GM12892 (cell line): ENCODE measurements around the gene SLC24A3.

Experiments
- DNase-seq: peaks from one replicate; pipeline ENCODE4 v3.0.0; 2011; ENCODE audit not compliant: insufficient read length
- FAIRE-seq: peaks from 2 replicates; lab custom pipeline; 2011; peaks lifted over from hg19 to GRCh38; lab: Jason Lieb, UNC
- POLR2A ChIP-seq: IDR thresholded peaks from 2 replicates; pipeline ENCODE4 v1.6.1; 2011; ENCODE audit warnings: low read depth, low read length, control low read depth
- POLR2AphosphoS5 ChIP-seq: IDR thresholded peaks from 2 replicates; pipeline ENCODE4 v1.6.1; 2011; ENCODE audit warnings: low read depth, low read length, control low read depth
- TAF1 ChIP-seq: IDR thresholded peaks from 2 replicates; pipeline ENCODE4 v1.6.1; 2011; ENCODE audit warnings: low read depth, mild to moderate bottlenecking, control low read depth, low read length, borderline replicate concordance

The SLC24A3 gene

DNA sequence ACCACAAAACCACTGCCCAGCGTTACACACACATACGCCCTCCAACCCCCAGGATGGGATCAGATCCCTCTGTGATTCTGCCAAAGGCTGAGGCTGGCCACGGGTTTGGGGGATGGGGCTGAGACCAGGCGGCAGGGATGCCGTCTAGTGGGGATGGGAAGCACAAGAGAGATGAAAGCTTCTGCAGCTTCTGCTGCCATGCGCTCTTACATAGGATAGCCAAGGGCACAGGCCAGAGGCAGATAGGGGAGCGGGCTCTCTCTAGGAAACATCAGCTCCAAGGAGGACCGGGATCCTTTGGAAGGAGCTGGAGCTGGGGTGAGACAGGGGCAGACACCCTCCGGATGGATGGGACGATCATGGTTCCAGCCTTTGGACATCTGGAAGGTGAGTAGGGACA lies 526.9 kb downstream of the SLC24A3 start:
- TF ChIP-seq TAF1 (no peak), POLR2AphosphoS5 (no peak), POLR2A (no peak)
- DNase-seq (no peak), FAIRE-seq (no peak)

DNA sequence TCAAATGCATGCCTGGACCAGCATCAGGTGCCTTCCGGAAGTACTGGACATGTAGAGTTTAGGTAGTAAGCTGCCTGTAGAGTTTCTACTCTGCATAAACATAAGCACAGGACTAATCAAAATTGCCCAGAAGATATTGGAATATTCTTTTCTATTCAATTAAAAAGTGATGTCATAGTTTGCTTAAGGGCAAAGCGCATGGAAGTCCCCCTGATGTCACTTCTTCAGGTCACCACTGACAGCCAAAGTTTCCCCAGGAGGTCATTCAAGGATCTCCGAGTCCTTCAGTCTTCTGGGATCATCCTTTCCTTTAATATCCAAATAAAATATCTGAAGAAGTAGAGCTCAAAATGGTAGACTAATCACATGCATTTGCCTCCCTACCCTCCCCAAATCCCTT lies 528.1 kb downstream of the SLC24A3 start:
- DNase-seq (no peak), FAIRE-seq (no peak)
- TF ChIP-seq TAF1 (no peak), POLR2AphosphoS5 (no peak), POLR2A (no peak)

DNA sequence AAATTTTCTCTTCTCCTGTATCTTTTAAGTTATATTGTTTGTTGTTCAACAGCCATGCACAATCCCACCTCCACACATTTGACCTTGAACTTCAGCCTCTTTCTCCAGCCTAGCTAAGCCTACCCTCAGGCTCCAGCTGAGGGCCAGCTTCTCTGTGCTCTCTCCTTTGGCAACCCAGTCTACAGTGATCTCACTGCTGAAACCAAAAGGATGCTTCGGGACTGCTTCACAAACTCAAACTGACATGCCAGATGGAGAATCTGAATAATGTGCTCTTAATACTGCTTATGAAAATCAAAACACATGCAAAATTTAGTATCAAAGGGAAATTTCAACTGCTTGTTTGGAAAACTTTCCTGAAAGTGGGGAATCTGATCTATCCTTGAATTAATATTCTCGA lies 529.5 kb downstream of the SLC24A3 start:
- FAIRE-seq, result no peak
- TF ChIP-seq POLR2AphosphoS5 (no peak), TAF1 (no peak), POLR2A (no peak)
- no peak for DNase-seq

DNA sequence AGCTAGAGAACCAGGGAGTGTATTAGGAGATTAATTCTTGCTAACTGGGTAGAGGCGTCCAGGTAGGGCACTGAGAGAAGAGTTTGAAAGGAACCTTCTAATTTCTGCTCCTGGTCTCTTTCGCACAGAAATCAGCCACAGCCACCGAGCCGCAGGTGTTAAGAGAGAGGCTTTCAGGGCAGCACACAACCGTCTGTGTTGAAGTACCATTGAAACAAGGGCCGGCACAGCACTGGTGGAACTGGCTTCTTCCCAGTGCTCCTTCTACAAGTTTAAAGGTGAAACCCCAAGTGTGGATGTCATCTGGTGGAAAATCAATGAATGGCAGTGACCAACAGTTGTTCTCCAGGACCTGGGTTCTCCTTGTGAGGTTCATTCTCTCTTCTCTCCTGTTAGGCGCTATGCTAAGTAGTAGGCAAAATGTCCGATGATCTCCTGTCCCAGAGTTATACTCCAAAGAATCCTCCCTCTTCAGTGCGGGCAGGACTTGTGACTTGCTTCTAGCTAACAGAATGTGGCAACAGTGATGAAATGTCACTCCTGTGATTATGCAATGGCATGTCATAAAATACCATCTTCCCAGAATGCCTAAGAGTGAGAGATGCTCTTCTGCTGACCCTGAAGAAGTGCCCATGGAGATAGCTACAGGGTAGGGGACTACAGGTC lies 530.7 kb downstream of the SLC24A3 start:
- DNase-seq, result no peak
- TF ChIP-seq POLR2AphosphoS5 (no peak), POLR2A (no peak), TAF1 (no peak)
- FAIRE-seq, result no peak

DNA sequence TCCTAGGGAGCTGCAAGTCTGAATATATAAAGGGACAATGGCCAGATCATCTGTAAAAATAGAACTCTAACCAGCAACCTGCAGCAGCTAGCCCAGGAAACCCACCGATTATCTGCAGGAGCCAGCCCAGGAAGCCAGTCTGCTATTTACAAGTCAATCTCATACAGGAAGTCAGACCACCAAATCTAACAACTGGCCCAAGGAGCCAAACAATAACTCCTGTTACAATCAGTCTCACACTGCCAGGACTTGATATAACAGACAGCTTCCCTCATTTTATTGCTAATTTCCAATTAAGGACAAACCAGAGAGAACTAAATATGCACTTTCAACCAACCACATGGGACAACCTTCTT lies 531.2 kb downstream of the SLC24A3 start:
- no peak for TF ChIP-seq TAF1
- TF ChIP-seq POLR2AphosphoS5, result no peak
- TF ChIP-seq POLR2A, result no peak
- DNase-seq (no peak), FAIRE-seq (no peak)

DNA sequence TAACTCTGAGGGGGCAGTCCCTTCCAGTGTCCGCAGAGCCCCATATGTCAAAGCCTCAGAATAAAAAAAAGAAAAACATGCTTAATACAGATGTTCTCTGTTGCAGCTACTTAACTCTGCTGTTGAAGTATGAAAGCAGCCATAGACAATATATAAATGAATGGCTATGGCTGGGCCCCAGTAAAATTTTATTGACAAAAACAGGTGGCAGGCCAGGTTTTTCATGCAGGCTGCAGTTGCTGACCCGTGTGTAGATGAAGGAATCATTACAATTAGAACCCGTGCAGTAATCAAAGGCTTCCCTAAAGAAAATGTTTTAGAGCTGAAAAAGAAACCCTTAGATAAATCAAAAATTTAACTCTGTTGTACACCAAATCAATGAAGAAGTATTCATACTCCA lies 532.7 kb downstream of the SLC24A3 start:
- TF ChIP-seq POLR2A (no peak), TAF1 (no peak), POLR2AphosphoS5 (no peak)
- no peak for DNase-seq
- FAIRE-seq, result no peak

DNA sequence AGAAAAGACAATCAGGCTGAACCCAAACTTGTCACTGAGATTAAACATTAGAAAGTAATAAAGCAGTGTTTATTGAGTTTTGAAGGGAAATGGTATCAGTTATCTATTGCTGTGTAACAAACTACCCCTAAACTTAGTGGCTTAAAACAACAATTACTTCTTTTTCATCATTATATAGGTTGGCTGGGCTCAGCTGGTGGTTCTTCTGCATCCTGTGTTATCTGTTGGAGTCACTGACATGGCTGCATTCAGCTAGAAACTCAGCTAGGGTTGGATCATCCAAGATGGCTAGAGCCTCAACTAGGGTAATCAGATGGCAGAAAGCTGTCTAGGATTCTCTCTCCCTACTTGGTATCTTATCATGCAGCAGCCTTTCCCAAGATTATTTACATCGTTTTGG lies 533.1 kb downstream of the SLC24A3 start:
- no peak for DNase-seq
- no peak for FAIRE-seq
- TF ChIP-seq POLR2A, result no peak
- TF ChIP-seq TAF1, result no peak
- TF ChIP-seq POLR2AphosphoS5, result no peak

DNA sequence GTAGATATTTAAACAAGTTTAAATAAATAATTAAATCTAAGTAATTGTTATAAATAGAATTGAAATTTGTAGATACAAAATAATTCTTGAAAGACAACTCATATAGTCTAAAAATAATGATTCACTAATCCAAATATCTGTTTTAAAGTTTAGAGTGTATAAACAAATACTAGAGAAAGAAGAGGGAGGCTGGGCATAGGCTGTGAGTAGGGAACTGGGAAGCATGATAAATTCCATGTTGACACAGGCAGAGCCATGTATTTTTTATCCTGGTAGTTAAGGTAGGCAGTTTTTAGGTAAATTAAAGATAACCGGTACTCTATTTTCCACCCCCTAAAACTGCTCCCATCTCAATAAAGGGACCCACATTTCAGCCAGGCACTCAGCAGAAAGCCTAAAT lies 534.0 kb downstream of the SLC24A3 start:
- FAIRE-seq, result no peak
- no peak for TF ChIP-seq POLR2AphosphoS5
- no peak for TF ChIP-seq TAF1
- TF ChIP-seq POLR2A, result no peak
- DNase-seq, result no peak

DNA sequence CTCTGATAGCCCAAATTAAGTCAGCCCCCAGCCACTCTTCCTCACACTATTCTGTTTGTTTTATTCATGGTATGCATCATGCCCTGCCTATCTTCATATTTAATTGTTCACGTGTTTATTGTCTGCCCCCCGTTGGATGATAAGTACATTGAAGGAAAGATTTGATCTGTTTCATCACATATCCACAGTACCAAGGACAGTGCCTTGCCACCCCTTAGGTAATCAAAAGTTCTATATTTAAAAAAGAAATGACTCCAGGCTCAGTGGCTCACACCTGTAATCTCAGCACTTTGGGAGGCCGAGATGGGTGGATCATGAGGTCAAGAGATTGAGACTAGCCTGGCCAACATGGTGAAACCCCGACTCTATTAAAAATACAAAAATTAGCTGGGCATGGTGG lies 535.5 kb downstream of the SLC24A3 start:
- DNase-seq (no peak), FAIRE-seq (no peak)
- no peak for TF ChIP-seq TAF1
- TF ChIP-seq POLR2AphosphoS5, result no peak
- TF ChIP-seq POLR2A, result no peak

DNA sequence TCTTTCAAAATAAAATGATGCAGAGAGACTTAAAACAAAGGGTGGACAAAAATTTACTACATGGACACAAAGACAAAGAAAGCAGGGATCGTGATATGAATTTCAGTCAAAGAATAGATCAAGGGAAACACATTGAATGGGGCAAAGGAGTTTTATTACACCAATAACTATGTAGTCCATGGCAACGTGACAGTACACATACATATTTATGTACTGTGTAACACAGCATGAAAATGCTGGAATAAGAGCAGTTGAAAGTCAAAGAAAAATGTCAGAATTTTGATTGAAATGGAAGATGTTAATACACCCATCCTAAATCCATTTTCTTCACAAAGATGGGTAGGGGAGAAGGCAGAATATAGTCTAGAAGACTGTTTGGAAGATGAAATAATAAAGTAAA lies 536.2 kb downstream of the SLC24A3 start:
- DNase-seq, result no peak
- FAIRE-seq, result no peak
- TF ChIP-seq TAF1, result no peak
- no peak for TF ChIP-seq POLR2AphosphoS5
- TF ChIP-seq POLR2A, result no peak

DNA sequence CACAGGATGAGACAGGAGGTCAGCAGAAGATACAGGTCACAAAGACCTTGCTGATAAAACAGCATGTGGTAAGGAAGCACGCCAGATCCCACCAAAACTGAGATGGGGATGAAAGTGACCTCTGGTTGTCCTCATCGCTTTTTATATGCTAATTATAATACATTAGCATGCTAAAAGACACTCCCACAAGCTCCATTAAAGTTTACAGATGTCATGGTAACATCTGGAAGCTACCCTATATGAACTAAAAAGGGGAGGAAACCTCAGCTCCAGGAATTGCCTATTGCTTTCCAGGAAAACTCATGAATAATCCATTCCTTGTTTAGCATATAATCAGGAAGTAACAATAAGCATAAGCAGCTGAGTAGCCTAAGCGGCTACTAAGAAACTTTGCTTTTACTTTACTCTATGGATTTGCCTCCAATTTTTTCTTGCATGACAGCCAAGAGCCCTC lies 537.2 kb downstream of the SLC24A3 start:
- TF ChIP-seq TAF1 (no peak), POLR2AphosphoS5 (no peak), POLR2A (no peak)
- FAIRE-seq (no peak), DNase-seq (no peak)

DNA sequence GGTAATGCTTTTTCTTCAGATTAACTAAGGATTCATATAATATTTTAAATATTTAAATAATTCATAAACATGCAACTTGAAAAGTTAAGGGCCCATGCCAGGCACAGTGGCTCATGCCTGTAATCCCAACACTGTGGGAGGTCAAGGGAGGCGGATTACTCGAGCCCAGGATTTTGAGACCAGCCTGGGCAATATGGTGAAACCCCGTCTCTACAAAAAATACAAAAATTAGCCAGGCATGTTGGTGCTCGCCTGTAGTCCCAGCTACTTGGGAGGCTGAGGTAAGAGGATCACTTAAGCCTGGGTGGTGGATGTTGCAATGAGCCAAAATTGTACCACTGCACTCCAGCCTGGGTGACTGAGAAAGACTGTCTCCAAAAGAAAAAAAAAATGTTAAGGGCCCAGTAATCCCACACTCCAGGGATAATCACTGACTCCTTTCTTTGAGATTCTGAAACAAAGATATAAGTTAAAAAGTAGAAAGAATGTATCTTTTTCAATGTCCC lies 537.7 kb downstream of the SLC24A3 start:
- no peak for TF ChIP-seq TAF1
- no peak for TF ChIP-seq POLR2A
- no peak for TF ChIP-seq POLR2AphosphoS5
- no peak for FAIRE-seq
- no peak for DNase-seq
